Activated CD8-positive, alpha-beta memory T cell treated with anti-CD3 and anti-CD28 coated beads, Interleukin-2, amount 50 U/mL, for 4 hours (primary cell): ENCODE data around the gene NMNAT2.
"Not testable (repeated sequence)": the region's sequence is repeated elsewhere in the genome, so short reads cannot be mapped to it uniquely, and the experiment has no call there.

ENCODE experiments used
- DNase-seq: peaks from one replicate; pipeline ENCODE4 v3.0.0-alpha.2; 2020

NMNAT2 gene

DNA sequence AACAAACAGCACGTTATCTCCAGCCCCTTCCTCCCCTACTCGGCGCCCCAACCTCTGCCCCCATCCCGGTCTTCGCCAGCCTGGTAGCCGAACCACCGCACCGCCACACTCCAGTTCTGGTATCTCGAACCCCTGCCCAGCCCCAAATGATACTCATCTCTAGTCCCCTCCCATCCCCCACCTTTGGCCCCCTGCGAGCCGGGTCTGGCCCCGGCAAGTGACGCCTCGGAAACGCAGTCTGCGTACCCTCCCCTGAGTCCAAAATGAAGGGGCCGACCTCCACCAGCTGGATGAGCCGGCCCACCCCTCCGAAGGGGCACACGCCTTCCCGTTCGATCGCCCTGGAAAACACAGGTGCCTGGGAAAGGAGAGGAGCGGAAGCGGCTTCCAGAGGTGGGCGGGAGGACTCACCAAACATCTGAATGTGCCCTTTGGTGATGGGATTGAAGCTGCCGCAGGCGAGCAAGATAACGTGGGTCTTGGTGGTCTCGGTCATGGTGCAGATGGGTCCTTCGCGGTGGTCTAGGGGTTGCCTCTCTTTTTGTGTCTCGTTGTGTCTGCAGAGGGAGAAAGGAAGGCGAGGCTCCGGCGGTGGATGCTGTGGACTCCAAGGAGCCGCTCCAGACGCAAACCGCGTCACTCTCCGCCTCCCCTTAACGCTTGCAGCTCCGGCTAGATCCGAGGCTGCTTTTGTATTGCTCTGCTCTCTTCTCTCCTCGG lies at the start of gene NMNAT2:
TSS of gene NMNAT2 (minus strand) at position 609 of the 720 bp plus-strand sequence. CDS start at position 496, 113 bp downstream.
- DNase-seq: no peak

DNA sequence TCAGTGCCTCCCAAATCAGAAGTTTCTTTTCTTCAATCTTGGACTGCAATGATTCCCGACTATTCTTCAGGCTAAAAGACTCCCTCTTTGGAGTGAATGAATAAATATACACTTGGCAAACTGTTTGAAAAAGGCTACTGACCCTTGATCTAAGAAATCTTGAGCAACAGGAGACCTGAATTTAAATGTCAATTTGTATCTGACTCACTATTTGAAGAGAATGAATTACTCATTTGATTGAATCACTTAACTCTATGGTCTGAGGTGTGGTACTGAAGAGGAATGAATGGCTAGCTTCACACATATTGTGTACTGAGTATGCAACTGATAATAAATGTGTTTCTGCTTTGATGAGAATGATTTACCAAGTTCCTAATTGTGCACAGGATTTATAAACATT lies 49.5 kb upstream of the NMNAT2 start:
- DNase-seq: no peak

- DNase-seq: no peak
These were observed 48.6 kb upstream of the NMNAT2 start for GRCh38 chr1:183466781-183467180.

GRCh38 chr1:183463566-183463965 lies 45.4 kb upstream of the NMNAT2 start:
- no peak for DNase-seq

DNA sequence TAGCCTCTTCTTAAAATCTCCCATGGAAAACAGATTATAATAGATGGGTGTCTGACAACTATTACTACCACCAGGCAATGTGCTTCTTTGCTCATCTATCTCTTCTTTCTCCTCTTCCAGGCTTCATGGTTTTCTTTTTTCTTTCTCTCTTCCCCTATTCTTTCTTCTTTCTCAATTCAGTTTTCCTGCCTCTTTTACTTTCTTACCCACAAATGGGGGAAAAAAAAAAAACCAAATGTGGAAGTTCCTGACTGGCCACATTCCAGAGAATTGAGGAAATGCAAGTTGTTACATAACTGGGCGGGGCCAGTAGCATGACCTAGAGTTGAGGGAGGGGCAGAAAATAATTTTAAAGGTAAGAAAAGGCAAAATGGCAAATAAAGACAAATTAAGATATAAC lies 43.2 kb upstream of the NMNAT2 start:
- no peak for DNase-seq

DNA sequence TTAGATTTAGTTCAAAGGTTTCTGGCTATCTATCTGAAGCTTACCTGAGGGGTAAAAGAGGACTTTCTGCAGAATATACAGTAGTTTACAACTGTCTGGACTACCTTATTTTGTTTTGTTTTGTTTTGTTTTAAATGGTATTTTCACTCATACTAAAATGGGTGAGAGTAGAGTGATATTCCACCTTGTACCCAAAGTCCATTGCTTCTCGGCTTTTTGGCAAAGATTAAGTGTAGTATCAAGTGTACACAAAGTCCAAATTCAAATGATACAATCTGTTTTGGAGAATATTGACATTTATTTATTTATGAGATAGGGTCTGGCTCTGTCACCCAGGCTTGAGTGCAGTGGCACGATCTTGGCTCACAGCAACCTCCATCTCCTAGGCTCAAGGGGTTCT lies 42.4 kb upstream of the NMNAT2 start:
- no peak for DNase-seq

- no peak for DNase-seq
These were observed 39.3 kb upstream of the NMNAT2 start for GRCh38 chr1:183457449-183457848.

GRCh38 chr1:183456826-183457225 lies 38.6 kb upstream of the NMNAT2 start:
- no peak for DNase-seq

- no peak for DNase-seq
These were observed 36.2 kb upstream of the NMNAT2 start for GRCh38 chr1:183454377-183454776.

- no peak for DNase-seq
These were observed 31.9 kb upstream of the NMNAT2 start for GRCh38 chr1:183450093-183450492.

GRCh38 chr1:183449223-183449770 lies 31.1 kb upstream of the NMNAT2 start:
- DNase-seq: no peak

GRCh38 chr1:183444243-183444642 lies 26.1 kb upstream of the NMNAT2 start:
- no peak for DNase-seq

GRCh38 chr1:183443466-183443865 lies 25.3 kb upstream of the NMNAT2 start:
- DNase-seq: no peak

GRCh38 chr1:183443011-183443410 lies 24.8 kb upstream of the NMNAT2 start:
- no peak for DNase-seq

GRCh38 chr1:183438060-183438459 lies 19.9 kb upstream of the NMNAT2 start:
- no peak for DNase-seq

DNA sequence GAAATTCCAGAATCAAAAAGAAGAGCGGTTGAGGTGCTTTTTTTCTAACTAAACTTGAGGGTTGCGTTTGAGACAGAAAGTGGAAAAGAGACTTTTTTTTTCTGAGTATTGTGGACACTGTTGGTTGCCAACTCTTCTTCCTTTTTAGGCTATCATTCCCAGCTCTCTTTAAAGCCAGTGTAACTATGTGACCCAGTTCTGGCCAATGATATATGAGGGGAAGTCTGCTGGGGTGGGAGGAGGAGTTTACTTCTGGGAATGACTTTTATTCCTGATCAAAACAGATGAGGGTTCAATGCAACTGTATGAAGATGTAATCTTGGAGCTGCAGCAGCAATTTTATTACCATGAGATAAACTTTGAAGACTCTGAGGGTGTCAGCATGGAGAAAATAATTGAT lies 17.3 kb upstream of the NMNAT2 start:
- DNase-seq: no peak

DNA sequence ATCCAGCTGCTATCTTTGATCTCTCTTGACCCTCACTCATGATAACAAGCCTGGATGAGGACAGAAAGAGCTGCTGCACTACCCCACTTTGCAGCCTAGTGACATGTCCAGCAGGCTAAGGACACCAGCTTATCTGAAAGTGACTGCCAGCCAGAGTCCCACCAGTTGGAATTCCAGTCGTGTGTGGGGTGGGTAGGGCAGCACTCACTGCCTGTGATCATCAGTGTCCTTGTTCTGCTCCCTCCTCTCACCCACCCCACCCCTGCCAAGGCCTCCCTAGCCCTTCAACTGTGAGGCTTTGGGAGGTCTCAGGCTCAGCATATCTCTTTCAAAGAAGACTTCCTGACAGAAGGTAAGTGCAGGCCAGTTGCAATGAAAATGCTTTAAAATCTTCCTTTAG lies 15.5 kb upstream of the NMNAT2 start:
- no peak for DNase-seq

DNA sequence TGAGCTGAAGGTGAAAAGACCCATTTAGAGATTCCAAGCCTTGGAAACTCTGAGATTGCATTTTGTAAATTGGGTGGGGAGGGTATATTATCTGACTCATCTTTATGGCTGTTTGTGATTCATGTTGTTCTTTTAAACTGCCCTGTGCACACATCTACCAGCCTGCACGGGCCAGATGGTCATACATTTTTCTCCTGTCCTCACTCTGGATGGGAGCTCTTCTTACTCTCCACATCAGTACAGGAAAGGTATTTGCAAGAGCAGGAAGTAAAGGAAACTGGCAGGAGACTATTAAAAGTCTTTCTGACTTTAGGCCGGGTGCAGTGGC lies 14.3 kb upstream of the NMNAT2 start:
- no peak for DNase-seq

DNA sequence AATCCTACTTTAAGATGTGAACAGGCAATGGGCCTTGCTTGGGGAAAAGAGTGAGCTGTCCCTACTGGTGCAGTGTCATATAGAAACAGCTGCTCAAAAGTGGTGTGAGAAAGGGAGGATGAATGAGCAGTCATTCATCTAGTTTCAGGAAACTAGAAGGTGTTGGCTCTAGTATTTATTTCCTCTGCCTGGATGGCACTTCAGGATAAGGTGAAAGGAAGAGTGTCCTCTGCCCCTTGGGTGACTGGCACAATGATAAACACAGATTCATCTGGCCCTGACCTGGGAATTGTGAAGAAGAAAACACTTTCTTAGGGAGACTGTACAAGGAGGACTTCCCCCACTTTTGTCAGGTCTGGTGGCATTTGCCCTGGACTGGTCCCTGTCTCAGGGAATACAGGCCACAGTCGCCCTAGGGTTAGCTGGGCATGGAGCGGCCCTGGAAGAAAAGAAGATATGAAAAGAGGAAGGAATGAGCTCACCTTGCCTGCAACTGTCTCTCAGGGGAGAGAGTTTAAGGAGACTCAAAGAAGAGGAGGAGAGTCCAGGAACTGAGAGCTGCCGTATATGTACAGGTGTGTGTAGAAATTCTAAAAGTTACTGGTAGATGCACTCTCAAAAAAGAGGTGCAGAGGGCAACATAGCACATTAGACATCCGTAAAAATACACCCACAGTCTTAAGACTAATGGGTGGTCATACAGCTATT lies 13.8 kb upstream of the NMNAT2 start:
- DNase-seq: no peak

DNA sequence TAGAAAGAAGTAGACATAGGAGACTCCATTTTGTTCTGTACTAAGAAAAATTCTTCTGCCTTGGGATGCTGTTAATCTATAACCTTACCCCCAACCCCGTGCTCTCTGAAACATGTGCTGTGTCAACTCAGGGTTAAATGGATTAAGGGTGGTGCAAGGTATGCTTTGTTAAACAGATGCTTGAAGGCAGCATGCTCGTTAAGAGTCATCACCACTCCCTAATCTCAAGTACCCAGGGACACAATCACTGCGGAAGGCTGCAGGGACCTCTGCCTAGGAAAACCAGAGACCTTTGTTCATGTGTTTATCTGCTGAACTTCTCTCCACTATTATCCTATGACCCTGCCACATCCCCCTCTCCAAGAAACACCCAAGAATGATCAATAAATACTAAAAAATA lies 9.4 kb upstream of the NMNAT2 start:
- DNase-seq: not testable (repeated sequence)

- no peak for DNase-seq
These were observed 6.5 kb upstream of the NMNAT2 start for GRCh38 chr1:183424691-183425090.

DNA sequence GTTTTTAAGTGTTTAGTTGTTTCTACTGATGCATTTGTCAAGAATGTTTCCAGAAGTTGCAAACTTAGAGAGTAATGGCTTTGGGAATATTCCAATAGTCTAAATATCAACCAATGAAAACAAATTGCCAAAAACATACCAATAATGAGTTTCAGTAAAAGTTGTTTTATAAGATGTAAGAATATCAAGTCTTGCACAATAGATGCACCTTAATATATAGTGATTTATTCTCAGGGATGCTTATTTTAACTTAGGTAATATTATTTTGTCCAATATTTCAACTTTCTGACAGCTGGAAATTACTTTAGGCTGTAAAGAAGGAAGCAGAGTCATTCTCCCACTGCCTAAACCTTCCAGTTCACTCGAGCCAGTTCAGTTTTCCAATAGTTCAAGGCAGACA lies 5.4 kb upstream of the NMNAT2 start:
- DNase-seq: no peak

- DNase-seq: no peak
These were observed 1.2 kb upstream of the NMNAT2 start for GRCh38 chr1:183419399-183419798.

DNA sequence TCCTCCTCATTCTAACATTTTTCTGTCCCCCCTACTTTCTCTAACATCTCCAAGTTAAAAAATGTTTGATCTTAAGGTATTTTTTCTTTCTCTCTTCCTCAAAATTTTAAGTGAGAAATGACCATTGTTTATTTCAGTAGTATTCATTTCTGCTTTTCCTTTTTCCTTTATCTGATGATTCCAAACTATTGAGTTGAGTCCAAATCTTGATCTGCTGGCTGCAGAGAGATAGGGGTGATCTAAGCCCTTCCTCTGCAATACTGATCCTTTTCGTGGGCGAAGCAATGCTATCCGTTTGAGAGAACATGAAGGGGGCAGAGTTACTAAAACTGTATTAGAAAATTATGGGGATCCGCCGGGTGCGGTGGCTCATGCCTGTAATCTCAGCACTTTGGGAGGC lies 516 bp upstream of the NMNAT2 start:
- DNase-seq: no peak
